ENCODE measurements around the gene GPN3. TPM values are rescaled to one million over a fixed set of nuclear protein-coding genes. Genes with fewer than 3 reads are reported as not detected.

Gene GPN3
- total and polyA plus RNA-seq, 9 donors, result 15.5 to 32.5 (median 23.2) TPM

GRCh38 chr12:110403976-110404682 is 63.9 kb downstream of the GPN3 start:
- Histone ChIP-seq H3K4me1 (ENCODE audit: insufficient read depth) (peaks cover 12% of the 10 kb centered on the region), H3K27ac (peak overlapping the region; percentile 53 to 98), H3K27me3 (no peaks in the 10 kb centered on the region), H3K9me3 (no peaks in the 10 kb centered on the region), H3K36me3 (no peaks in the 10 kb centered on the region), H3K4me3 (peak overlapping the region; percentile 96)
- intact Hi-C loops (cut with DNase I), result no loop called here
- DNase-seq, result peak; percentile 65 to 81 (median 78)
- TF ChIP-seq POLR2A (IDR thresholded peaks at IDR 0.05), result no peak
- TF ChIP-seq CTCF (IDR thresholded peaks at IDR 0.05), result peak in 1 of 3 donors; percentile 5
- no peak for TF ChIP-seq EP300 (IDR thresholded peaks at IDR 0.05)
- WGBS, 3 donors, result 15 to 18% (median 15%) methylated on average over 21 of the region's 21 CpGs

GRCh38 chr12:110403146-110403975 is 64.7 kb downstream of the GPN3 start, which contains the start of gene ANAPC7:
TSS of gene ANAPC7 (minus strand) at chr12:110403708. CDS start at chr12:110403627, 81 bp downstream.
- Histone ChIP-seq H3K4me1 (ENCODE audit: insufficient read depth) (peaks cover 12% of the 10 kb centered on the region), H3K9me3 (no peaks in the 10 kb centered on the region), H3K36me3 (no peaks in the 10 kb centered on the region), H3K27me3 (no peaks in the 10 kb centered on the region), H3K4me3 (peak within 1 kb of the TSS; percentile 96), H3K27ac (peak within 1 kb of the TSS; percentile 53 to 98)
- DNase-seq, result peak; percentile 87 to 94 (median 89)
- TF ChIP-seq POLR2A (IDR thresholded peaks at IDR 0.05), result peak; percentile 29
- no peak for TF ChIP-seq EP300 (IDR thresholded peaks at IDR 0.05)
- peak in 1 of 3 donors; percentile 26 for TF ChIP-seq CTCF (IDR thresholded peaks at IDR 0.05)
- intact Hi-C loops (cut with DNase I), result no loop called here
- 0% methylated on average over 62 of the region's 62 CpGs for WGBS, 3 donors

Small RNA genes within 50 kb of the gene (small RNA-seq; reads per million reads assigned to genes)
- gene RF00278, result not detected

Other genes with a start within 250 kb of the GPN3 start
- gene ATP2A2, start 187.0 kb downstream of the GPN3 start, total RNA-seq, result 100 to 1,000 TPM in 4 of 7 donors, 10 to 100 TPM in 3; 60.4 to 164 (median 137) TPM
- gene ATP2A2, start 187.0 kb downstream of the GPN3 start, polyA plus RNA-seq, result 100 to 1,000 TPM in 1 of 2 donors, 10 to 100 TPM in 1; 54.2 to 183 TPM
- gene ANAPC7, start 64.5 kb downstream of the GPN3 start, total RNA-seq, result 10 to 100 TPM; 24.9 to 65.0 (median 41.7) TPM
- gene ANAPC7, start 64.5 kb downstream of the GPN3 start, polyA plus RNA-seq, result 10 to 100 TPM; 23.6 to 66.7 TPM
- 100 to 1,000 TPM in 3 of 7 donors, 10 to 100 TPM in 4; 75.9 to 170 (median 92.9) TPM for gene ARPC3, start 17.9 kb downstream of the GPN3 start, total RNA-seq
- gene ARPC3, start 17.9 kb downstream of the GPN3 start, polyA plus RNA-seq, result 100 to 1,000 TPM; 159 to 253 TPM
- gene FAM216A, start 588 bp upstream of the GPN3 start, total RNA-seq, result 10 to 100 TPM in 4 of 7 donors, 1 to 10 TPM in 3; 6.5 to 12.3 (median 10.1) TPM
- gene FAM216A, start 588 bp upstream of the GPN3 start, polyA plus RNA-seq, result 10 to 100 TPM in 1 of 2 donors, 1 to 10 TPM in 1; 8.8 to 11.3 TPM
- 10 to 100 TPM; 51.3 to 94.4 (median 66.6) TPM for gene VPS29, start 33.9 kb upstream of the GPN3 start, total RNA-seq
- gene VPS29, start 33.9 kb upstream of the GPN3 start, polyA plus RNA-seq, result 100 to 1,000 TPM; 106 to 134 TPM
- gene RAD9B, start 34.1 kb upstream of the GPN3 start, total RNA-seq, result 1 to 10 TPM in 5 of 7 donors, under 1 TPM in 2; 0.23 to 3.8 (median 1.8) TPM
- 1 to 10 TPM in 1 of 2 donors, under 1 TPM in 1; 0.80 to 1.1 TPM for gene RAD9B, start 34.1 kb upstream of the GPN3 start, polyA plus RNA-seq
- 10 to 100 TPM; 13.5 to 25.5 (median 22.5) TPM for gene PPTC7, start 115.1 kb upstream of the GPN3 start, total RNA-seq
- gene PPTC7, start 115.1 kb upstream of the GPN3 start, polyA plus RNA-seq, result 10 to 100 TPM in 1 of 2 donors, 1 to 10 TPM in 1; 10.0 to 19.2 TPM
- gene TCTN1, start 145.9 kb upstream of the GPN3 start, total RNA-seq, result 100 to 1,000 TPM in 1 of 7 donors, 10 to 100 TPM in 6; 43.3 to 122 (median 47.9) TPM
- gene TCTN1, start 145.9 kb upstream of the GPN3 start, polyA plus RNA-seq, result 10 to 100 TPM; 32.7 to 96.1 TPM
- 10 to 100 TPM in 5 of 7 donors, 1 to 10 TPM in 2; 6.4 to 14.5 (median 10.5) TPM for gene HVCN1, start 220.9 kb upstream of the GPN3 start, total RNA-seq
- gene HVCN1, start 220.9 kb upstream of the GPN3 start, polyA plus RNA-seq, result 10 to 100 TPM; 14.6 to 19.4 TPM

Measured in ovary (tissue), 9 donors.